HG03442 (cell line): Measurements from ENCODE around the gene NPY4R.
"Not testable (repeated sequence)": the region's sequence is repeated elsewhere in the genome, so short reads cannot be mapped to it uniquely, and the experiment has no call there.

Experiments
- ATAC-seq: cut with Tn5 transposase; IDR thresholded peaks from one replicate; pipeline ENCODE4 v1.9.1; 2021; ENCODE audit warnings: mild to moderate bottlenecking, moderate library complexity; ENCODE audit not compliant: unreplicated experiment

The NPY4R gene, protein sequence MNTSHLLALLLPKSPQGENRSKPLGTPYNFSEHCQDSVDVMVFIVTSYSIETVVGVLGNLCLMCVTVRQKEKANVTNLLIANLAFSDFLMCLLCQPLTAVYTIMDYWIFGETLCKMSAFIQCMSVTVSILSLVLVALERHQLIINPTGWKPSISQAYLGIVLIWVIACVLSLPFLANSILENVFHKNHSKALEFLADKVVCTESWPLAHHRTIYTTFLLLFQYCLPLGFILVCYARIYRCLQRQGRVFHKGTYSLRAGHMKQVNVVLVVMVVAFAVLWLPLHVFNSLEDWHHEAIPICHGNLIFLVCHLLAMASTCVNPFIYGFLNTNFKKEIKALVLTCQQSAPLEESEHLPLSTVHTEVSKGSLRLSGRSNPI

DNA sequence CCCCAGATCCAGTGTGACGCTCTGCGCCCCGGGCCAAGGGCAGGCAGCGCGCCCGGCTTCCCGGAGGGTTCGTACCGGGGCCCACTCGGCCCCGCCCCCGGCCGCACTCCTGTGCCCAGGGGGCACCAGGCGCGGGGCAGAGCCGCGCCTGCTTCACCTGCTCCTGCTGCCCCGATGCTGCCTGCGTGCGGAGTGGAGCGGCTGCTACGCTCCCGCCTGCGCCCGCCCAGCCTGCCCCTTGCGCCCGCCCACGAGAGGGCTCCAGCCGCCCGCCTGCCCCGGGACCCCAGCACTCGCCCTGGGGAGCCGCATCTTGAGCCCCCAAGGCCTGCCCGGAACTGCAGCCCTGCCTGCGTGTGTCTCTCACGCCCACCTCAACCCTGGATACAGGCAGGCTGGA is at the start of gene NPY4R:
TSS of gene NPY4R (minus strand) at position 194 of the 400 bp plus-strand sequence. CDS start 3,323 bp downstream, outside the sequence.
- not testable (repeated sequence) for ATAC-seq

GRCh38 chr10:46515366-46515765 is 49.6 kb upstream of the NPY4R start:
- ATAC-seq, result no peak

DNA sequence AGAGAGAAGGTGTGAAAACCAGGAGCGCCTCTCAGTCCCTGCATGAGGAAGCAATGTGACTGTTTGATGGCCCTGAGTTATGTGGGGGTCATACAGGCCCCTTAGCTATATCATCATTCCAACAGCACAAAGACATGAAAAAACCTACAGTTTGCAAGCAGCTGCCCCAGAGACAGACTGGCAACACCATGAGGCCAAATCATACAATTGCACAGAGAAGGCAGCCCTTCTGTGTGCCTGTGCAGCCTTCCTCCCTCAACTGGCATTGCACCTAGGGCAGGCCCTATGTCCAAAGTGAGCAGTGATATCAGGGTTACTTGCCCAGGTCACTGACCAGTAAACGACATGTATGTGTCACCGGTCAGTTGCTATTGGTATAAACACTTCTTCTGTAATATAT is 49.1 kb upstream of the NPY4R start:
- no peak for ATAC-seq

DNA sequence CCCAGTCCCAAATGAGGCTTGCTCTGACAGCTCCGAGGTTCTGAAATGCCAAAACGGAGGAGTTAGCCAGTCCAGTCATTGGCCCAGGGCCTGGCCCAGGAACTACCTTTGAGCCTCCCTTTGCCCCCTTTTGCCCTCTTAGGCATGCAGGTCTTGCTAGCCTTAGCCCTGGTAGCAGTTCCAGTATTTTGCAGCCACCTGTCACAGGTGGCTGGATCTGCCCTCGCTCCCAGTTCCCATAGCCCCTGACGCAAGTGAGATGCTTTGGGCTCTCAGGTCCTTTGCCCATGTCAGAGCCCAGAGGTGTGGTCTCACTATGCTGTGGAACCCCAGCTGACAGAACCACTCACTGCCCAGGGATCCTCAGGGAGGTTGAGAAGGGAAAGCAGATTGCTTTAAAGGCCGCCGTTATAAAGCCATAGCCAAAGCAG is 48.7 kb upstream of the NPY4R start:
- no peak for ATAC-seq

GRCh38 chr10:46513333-46513732 is 47.6 kb upstream of the NPY4R start:
- ATAC-seq, result not testable (repeated sequence)

DNA sequence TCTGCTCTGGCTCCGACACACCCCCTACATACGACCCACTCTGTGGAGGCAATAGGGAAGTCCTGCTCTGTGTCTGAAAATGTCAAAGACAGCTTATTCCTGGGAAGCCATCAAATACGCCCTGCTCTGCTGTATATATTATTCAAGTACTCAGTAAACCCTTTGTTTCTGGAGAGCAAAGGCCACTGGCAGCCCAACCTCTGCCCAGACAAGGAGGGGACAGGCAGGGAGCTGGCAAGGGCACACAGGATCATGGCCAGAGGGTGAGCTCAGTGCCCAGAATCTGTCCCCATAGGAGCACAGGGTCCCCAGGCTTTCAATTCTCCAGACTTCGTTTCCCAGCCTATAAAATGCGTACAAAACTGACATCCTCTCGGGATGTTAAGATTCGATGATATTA is 47.0 kb upstream of the NPY4R start:
- not testable (repeated sequence) for ATAC-seq

GRCh38 chr10:46512002-46512401 is 46.2 kb upstream of the NPY4R start:
- ATAC-seq, result not testable (repeated sequence)

DNA sequence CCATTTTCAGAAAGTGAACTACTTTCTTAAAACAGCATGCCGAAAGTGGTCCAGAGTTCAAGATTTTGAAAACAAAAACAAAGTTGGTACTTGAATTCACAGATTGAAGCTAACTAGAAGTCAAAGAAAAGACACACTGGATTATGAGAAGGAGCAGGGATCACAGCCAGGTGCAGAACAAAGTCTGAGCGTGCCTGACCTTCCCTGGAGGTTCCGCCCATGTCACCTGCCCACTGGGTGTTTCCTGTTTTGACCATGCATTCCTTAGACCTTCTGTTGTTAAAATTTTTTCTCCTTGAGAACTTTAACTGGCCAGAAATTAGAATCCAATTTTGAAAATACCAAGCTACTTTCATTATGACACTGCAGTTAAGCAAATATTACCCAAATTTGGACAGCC is 34.2 kb upstream of the NPY4R start:
- ATAC-seq, result not testable (repeated sequence)

DNA sequence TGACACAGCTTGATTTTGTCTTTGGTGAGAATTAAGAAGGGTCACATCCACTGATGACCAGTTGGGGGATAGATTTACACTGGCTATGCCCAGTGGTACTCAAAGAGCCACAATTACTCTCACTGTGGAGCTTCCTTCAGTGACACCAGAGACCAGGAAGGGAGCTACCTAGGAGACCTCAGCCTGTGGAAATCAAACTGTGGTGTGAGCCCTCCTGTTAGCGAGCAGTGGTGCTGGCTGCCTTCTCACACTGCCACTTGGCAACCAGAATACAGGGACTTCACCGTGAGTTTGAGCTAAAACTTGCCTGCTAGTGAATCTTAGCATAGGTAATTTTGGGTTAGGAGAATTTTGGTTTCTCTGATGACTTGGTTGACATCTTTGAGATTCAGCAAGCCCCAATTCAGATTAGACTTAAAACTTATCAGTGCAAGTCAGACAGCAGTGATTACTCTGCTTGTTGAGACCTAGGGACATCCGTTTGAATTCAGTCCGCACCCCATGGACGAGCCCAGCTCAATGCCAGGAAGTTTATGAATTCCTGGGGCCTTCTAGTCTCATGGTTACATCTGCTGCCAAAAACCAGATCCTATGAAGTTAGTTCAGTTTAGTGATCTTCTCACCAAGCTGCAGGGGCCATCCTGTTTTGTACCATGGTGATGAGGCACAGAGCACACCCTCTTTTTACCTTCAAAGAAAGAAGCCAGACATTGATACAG is 33.4 kb upstream of the NPY4R start:
- ATAC-seq, result not testable (repeated sequence)

- not testable (repeated sequence) for ATAC-seq
These were observed 32.1 kb upstream of the NPY4R start for GRCh38 chr10:46497878-46498277.

- not testable (repeated sequence) for ATAC-seq
These were observed 31.6 kb upstream of the NPY4R start for GRCh38 chr10:46497401-46497800.

- not testable (repeated sequence) for ATAC-seq
These were observed 25.8 kb upstream of the NPY4R start for GRCh38 chr10:46491364-46492114.

- ATAC-seq, result not testable (repeated sequence)
These were observed 24.5 kb upstream of the NPY4R start for GRCh38 chr10:46490285-46490684.

DNA sequence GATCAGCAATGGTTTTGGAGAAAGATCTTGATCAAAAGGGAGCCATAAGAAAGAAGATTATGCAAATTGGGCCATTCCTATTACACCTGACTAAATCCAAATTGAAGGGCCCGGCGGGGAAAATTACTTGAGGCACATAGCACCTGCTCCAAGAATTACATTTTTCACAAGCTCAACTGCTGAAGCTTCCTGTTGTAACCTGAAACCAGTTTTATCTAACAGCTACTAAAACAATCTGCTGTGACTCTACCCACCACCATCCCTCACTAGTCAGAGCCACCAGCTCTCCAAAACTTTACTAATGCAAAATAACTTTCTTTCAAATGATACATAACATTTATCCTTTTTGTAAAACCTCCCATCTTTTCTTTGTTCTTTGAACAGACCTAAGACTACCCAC is 20.7 kb upstream of the NPY4R start:
- not testable (repeated sequence) for ATAC-seq

DNA sequence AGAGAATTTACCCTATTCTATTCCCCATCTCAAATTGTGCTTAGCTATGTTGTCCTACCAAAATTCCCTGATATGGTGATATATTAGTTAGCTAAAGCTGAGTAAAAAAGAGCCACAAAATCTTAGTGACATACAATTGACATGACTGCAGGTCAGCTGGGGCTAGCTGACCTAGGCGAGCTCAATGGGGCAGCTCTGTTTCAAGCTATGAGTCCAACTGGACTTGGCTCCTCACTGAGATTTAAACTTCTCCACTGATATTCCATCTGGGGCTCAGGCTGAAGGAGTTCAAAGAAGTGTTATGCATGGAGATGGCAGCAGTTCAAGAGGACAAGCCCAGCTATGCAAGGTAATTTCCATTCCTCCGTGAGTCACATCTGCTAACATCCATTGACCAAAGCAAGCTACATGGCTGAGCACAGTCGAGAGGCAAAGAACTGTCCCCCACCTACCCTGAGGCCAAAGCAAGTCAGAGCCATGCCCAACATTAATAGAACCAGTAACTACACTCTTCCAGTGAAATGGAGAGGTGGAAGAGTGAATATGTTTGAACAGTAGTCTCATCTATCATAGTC is 9.1 kb upstream of the NPY4R start:
- ATAC-seq, result not testable (repeated sequence)

DNA sequence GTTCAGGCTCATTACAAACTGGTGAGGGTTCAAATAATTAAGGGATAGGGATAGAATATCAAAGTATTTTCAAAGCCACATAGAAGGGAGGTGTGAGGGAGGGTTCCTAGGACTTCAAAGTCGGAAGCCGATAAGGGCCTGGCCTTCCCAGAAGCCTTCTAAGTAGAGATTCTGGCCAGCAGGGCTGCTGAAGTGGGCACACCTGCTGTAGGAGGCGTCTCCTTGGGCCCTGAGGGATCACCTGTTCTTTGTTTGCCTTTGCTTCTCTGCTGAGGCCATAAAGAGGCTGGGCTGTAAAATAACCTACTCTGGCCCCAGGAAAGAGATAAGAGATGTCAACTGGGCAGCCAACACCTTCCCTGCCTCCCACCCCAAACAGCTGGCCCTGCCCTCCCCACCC is 8.0 kb upstream of the NPY4R start:
- not testable (repeated sequence) for ATAC-seq

DNA sequence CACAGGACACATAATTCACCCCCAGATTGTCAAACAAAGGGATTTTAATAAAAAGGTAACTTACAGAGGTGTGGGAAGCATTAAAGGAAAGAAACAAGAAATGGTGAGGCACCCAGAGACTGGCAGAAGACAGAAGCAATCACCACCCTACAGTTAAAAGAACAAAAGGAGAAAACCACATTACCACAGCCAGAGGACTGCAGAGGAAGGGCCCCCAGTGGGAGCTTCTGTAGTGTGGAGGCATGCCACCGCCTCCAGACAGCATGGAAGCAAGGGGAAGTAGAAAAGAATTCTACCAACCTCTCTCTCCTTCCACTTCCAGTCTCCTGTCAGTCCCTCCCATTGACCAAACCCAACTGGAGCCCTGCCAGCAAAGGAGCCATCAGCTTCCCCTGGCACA is 4.4 kb upstream of the NPY4R start:
- not testable (repeated sequence) for ATAC-seq

DNA sequence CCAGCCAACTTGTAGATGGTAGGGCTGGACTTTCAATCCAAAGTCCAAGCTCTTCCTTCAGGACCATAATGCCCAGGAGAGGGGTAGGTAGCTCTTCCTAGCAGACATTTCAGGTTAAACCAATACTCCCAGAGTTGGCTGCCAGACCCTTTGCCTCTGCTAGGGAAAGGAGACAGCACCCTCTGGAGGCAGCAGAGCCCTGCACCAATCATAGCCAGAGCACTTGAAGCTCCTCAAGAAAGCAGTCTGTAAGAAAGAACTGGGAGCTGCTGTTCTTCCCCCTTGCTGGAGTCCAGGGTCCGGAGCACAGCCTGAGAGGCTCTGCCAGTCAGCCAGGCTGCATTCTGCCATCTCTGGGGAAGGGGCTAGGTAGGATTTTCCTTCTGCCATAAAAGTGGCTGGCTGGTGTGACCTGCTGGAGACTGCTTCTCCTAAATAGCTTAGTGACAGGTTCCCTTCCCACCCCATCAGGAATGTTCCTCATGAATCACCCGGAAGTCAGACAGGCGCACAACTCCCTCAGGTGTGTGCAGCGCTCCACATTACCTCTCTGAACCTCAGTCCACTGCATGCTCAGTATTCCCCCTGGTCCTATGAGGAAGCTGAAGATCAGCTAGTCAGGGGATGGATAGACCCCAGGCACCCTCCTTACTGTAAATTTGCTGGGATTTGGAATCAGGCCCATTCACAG is 2.5 kb upstream of the NPY4R start:
- not testable (repeated sequence) for ATAC-seq

DNA sequence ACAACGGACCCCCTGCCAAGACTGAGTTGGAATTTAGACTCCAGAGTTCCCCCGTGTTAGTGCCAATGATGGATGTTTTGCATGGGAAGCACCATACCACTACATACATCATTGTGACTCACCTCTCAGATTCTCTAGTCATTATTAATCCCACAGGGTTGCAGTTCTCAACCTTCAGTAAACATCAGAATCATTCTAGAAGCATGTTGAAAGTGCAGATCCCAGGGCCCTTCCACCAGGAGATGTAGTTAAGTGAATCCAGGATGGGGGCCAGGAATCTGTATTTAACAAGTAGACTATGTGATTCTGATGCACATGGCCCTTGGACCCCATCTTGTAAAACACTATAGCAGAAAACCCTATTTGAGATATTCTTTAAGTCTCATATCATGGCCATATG is 2.1 kb downstream of the NPY4R start:
- not testable (repeated sequence) for ATAC-seq

DNA sequence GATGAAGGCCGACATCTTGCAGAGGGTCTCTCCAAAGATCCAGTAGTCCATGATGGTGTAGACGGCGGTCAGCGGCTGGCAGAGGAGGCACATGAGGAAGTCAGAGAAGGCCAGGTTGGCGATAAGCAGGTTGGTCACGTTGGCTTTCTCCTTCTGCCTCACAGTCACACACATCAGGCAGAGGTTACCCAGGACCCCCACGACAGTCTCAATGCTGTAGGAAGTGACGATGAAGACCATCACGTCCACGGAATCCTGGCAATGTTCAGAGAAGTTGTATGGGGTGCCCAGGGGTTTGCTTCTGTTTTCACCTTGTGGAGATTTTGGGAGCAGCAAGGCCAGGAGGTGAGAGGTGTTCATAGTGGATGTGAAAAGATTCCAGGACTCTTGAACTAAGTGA is 3.5 kb downstream of the NPY4R start:
- not testable (repeated sequence) for ATAC-seq
